Myocyte (in vitro differentiated cells): Measurements from ENCODE around the gene MBD6. TPM values are rescaled to one million over a fixed set of nuclear protein-coding genes. Genes with fewer than 3 reads are reported as not detected.

ENCODE experiments used
- DNase-seq: peaks from one replicate; pipeline ENCODE4 v3.0.0-alpha.2; 2012; ENCODE audit warnings: low read depth
- polyA plus RNA-seq: library from polyadenylated mRNA; unstranded; fragments of >200 nt; gene quantifications from one replicate; pipeline ENCODE4 v1.2.1, GENCODE V29; 2012; ENCODE audit warnings: missing spikeins
- total RNA-seq: library from RNA; depleted of rRNA; stranded (reverse); fragments of >200 nt; gene quantifications from 2 replicates; pipeline ENCODE4 v1.2.3, GENCODE V29; 2014

Gene MBD6
- total RNA-seq, result 6.3 and 8.2 TPM in 2 replicates
- polyA plus RNA-seq, result 32.8 TPM

GRCh38 chr12:57522011-57522886, at the start of gene MBD6:
MBD6 (plus strand) TSS chr12:57522824; CDS start chr12:57524304, 1,480 bp downstream.
- peak; percentile 94 for DNase-seq

- DNase-seq, result no peak
Observed at GRCh38 chr12:57473392-57473791, 49.2 kb upstream of the MBD6 start.

- DNase-seq, result no peak
Observed at GRCh38 chr12:57473886-57474285, 48.7 kb upstream of the MBD6 start.

GRCh38 chr12:57474430-57474829, 48.2 kb upstream of the MBD6 start:
- DNase-seq, result no peak

- no peak for DNase-seq
Observed at GRCh38 chr12:57474862-57475261, 47.8 kb upstream of the MBD6 start.

GRCh38 chr12:57475271-57476161, 47.1 kb upstream of the MBD6 start:
- DNase-seq, result peak; percentile 19

- no peak for DNase-seq
Observed at GRCh38 chr12:57476162-57476992, 46.2 kb upstream of the MBD6 start.

DNA sequence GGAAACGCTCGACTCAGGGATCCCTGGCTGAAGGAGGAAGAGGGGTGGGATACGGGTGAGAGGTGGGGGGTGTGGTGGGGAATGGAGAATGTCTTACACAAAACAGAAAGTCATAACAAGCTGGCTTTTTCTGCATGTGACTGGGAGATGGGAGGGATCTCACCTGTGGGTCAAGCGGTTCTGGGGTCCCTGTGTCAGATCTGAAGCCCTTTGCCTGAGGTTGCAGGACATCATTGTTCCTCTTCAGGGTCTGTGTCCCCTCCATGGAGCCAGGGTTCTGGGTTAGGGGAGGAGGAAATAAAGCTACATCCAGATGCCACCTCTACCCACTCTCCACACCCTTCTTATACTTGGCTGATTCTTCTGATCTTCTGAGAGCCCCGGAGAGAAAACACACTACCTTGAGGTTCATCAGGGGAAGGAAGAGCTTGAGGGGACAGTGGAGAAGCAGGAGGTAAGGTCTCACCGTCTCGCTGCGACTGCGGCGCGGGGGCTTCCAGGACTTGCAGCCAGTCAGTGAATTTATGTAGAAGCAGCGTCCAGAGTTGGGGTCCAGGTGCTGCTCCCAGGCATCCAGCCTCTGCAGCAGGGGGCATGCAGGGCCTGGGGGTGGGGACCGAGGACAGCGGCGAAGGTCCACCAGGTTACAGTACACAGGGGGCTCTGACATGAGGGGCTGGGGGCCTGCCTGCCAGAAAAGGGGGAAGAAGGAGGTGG, 45.5 kb upstream of the MBD6 start:
- no peak for DNase-seq

GRCh38 chr12:57477710-57478681, 44.6 kb upstream of the MBD6 start:
- no peak for DNase-seq

GRCh38 chr12:57479043-57479375, 43.6 kb upstream of the MBD6 start:
- DNase-seq, result no peak

DNA sequence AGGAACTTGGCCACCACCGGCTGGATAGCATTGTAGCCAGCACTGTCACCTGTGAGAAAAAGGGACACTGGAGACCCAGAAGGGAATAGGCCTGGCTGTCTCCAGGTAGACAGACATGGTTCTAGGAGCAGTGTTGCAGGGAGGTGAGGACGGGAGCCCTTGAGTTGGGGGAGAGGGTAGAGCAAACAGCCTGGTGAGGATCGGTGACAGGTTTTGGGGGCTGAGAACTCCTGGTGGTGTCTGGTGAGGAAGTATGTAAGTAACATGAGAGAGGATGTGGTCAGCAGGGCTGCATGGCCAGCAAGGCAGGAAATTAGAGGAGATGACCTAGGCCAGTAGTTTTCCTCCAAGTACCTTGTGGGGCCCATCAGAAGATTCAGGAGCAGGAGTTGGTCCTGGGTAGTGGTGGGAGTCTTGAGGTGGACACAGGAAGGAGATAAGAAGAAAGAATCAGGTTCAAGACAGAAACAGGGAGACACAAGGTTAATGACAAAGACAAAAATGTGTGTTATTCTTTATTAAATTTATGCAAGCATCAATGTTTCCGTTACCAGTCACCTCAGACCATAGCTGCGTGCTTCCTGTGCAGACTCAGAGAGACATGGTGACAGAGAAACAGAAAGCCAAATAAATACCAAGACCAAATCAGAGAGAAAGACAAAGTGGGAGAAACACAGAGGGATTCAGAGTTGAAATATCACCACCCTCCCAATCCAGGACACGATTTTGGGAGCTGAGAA, 43.1 kb upstream of the MBD6 start, which contains the start of gene ARHGAP9:
Gene ARHGAP9, minus strand, starts transcription at position 491 of the 740 bp plus-strand sequence. Its CDS starts 460 bp downstream, at position 31.
- no peak for DNase-seq

DNA sequence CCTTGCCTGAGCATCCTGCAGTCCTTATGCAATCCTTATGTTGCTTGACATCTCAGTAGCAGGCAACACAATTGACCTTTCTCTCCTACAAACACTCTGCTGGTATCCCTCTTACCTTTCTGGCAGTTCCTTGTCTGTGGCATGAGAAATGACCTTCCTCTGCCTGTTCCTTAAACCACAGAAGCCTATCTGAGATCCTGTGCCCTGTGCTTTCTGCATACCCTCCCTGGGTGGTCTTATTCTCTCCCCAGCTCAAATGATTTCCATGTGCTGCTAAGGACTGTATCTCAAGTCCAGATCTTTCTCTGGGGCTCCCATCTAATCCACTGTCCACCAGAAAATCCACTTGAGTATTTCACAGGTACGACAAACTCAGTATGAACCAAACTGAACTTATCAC, 41.0 kb upstream of the MBD6 start:
- DNase-seq, result no peak

DNA sequence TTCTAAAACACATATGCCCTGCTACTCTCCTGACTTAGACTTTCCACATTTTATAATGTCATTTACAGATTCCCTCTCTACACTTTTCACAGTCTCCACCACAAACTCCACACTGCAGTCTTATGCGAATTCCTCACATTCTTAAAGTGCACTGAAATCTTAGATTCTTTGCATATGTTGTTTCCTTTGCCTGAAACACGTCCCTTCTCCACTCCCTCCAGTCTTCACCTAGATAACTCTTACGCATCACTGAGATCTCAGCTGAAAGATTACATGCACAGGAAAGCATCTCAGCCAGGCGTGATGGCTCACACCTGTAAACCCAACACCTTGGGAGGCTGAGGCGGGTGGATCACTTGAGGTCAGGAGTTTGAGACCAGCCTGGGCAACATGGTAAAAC, 39.2 kb upstream of the MBD6 start:
- no peak for DNase-seq

- DNase-seq, result no peak
Observed at GRCh38 chr12:57485695-57486094, 36.9 kb upstream of the MBD6 start.

GRCh38 chr12:57487055-57487596, 35.5 kb upstream of the MBD6 start:
- no peak for DNase-seq

- peak; percentile 97 for DNase-seq
Observed at GRCh38 chr12:57487597-57488401, 34.8 kb upstream of the MBD6 start, which contains the start of gene MARS1. MARS1 (plus strand) TSS chr12:57488068; CDS start chr12:57488091, 23 bp downstream.
